OCI-LY1 (cell line): ENCODE results near the gene CHCHD3.

ENCODE experiments used
- H2AFZ ChIP-seq: fragments of 200-600 bp; sonication (generic), shearing (Covaris generic); 2 replicates; pipeline ENCODE4 v1.6.0; 2014; ENCODE audit warnings: antibody characterized with exemption, mild to moderate bottlenecking, low read length
- H3F3A ChIP-seq: fragments of 200-600 bp; sonication (generic), shearing (Covaris generic); 2 replicates; pipeline ENCODE4 v1.6.0; 2014; ENCODE audit warnings: mild to moderate bottlenecking, antibody characterized with exemption, low read length, moderate library complexity; ENCODE audit not compliant: insufficient read depth
- H3K27ac ChIP-seq: fragments of 200-600 bp; sonication (generic); 2 replicates; pipeline ENCODE4 v1.5.1; 2014; ENCODE audit warnings: low read length, mixed run types, mild to moderate bottlenecking, low read depth; ENCODE audit not compliant: poor library complexity, severe bottlenecking
- H3K27me3 ChIP-seq: fragments of 200-600 bp; sonication (generic); 2 replicates; pipeline ENCODE4 v1.6.0; 2014; ENCODE audit warnings: antibody characterized with exemption, mild to moderate bottlenecking, low read length, moderate library complexity; ENCODE audit not compliant: insufficient read depth
- H3K36me3 ChIP-seq: fragments of 200-600 bp; sonication (generic); 2 replicates; pipeline ENCODE4 v1.6.1; 2014; ENCODE audit warnings: mild to moderate bottlenecking, antibody characterized with exemption, low read length, moderate library complexity, mixed read lengths; ENCODE audit not compliant: insufficient read depth
- H3K4me1 ChIP-seq: fragments of 200-600 bp; sonication (generic); 2 replicates; pipeline ENCODE4 v1.5.1; 2014; ENCODE audit warnings: mild to moderate bottlenecking, low read length, moderate library complexity; ENCODE audit not compliant: insufficient read depth, severe bottlenecking
- H3K4me2 ChIP-seq: fragments of 200-600 bp; sonication (generic), shearing (Covaris generic); 2 replicates; pipeline ENCODE4 v1.6.1; 2014; ENCODE audit warnings: low read length
- H3K4me3 ChIP-seq: fragments of 200-600 bp; sonication (generic); 2 replicates; pipeline ENCODE4 v1.5.1; 2014; ENCODE audit warnings: low read length, low read depth, mild to moderate bottlenecking, mixed read lengths; ENCODE audit not compliant: poor library complexity, severe bottlenecking
- H3K79me2 ChIP-seq: fragments of 200-600 bp; shearing (Covaris generic); 2 replicates; pipeline ENCODE4 v1.6.1; 2016; ENCODE audit warnings: mixed run types, low read length, mixed read lengths; ENCODE audit not compliant: insufficient read depth
- H3K9ac ChIP-seq: fragments of 200-600 bp; sonication (generic), shearing (Covaris generic); 2 replicates; pipeline ENCODE4 v1.6.1; 2014; ENCODE audit warnings: mild to moderate bottlenecking, low read length, mixed read lengths
- H3K9me2 ChIP-seq: fragments of 200-600 bp; sonication (generic), shearing (Covaris generic); 2 replicates; pipeline ENCODE4 v1.6.1; 2014; ENCODE audit warnings: low read depth, mild to moderate bottlenecking, low read length, mixed read lengths
- H3K9me3 ChIP-seq: fragments of 200-600 bp; shearing (Covaris generic); 2 replicates; pipeline ENCODE4 v1.6.1; 2014; ENCODE audit warnings: low read length, mixed read lengths
- H4K20me1 ChIP-seq: fragments of 200-600 bp; sonication (generic), shearing (Covaris generic); 2 replicates; pipeline ENCODE4 v1.6.0; 2016; ENCODE audit warnings: mild to moderate bottlenecking, low read length; ENCODE audit not compliant: insufficient read depth
- CTCF ChIP-seq: fragments of 200-600 bp; sonication (generic), shearing (Covaris generic); IDR thresholded peaks from 2 replicates; pipeline ENCODE4 v1.5.1; 2017; ENCODE audit warnings: mild to moderate bottlenecking, antibody characterized with exemption, low read length, moderate library complexity, mixed read lengths
- EZH2 ChIP-seq: fragments of 200-600 bp; sonication (generic), shearing (Covaris generic); IDR thresholded peaks from 2 replicates; pipeline ENCODE4 v1.8.0; 2017; ENCODE audit warnings: borderline replicate concordance, mixed run types, mild to moderate bottlenecking, antibody characterized with exemption, low read length, moderate library complexity, mixed read lengths

Gene CHCHD3

DNA sequence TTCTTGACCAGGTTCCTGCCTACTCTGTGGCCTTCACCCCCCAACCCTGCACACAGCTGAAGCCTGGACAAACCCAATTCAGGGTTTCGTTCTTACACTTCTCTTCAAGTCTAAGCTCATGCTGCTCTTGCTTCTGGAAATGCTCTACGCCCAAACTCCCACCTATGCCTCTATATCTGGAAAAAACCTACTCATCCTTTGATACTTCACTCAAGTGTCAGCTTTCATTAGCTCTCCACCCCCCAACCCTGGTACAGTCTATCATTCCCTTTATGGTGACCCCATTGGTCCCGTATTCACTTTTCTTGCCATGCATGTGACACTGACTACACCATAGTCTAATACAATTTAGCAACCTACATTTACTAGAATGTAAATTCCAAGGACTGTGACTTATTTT is 284.7 kb downstream of the CHCHD3 start:
- no peak overlapping the region for H3K27ac ChIP-seq
- no peaks in the 10 kb centered on the region for H3K9me3 ChIP-seq
- no peak overlapping the region for H2AFZ ChIP-seq
- H3K4me1 ChIP-seq, result no peaks in the 10 kb centered on the region
- no peak overlapping the region for H3K4me2 ChIP-seq
- no peaks in the 10 kb centered on the region for H4K20me1 ChIP-seq
- no peaks in the 10 kb centered on the region for H3F3A ChIP-seq
- H3K27me3 ChIP-seq, result no peaks in the 10 kb centered on the region
- TF ChIP-seq CTCF, result no peak
- no peak for TF ChIP-seq EZH2
- H3K4me3 ChIP-seq, result no peak overlapping the region
- no peaks in the 10 kb centered on the region for H3K79me2 ChIP-seq
- H3K9me2 ChIP-seq, result no peaks in the 10 kb centered on the region
- no peak overlapping the region for H3K9ac ChIP-seq
- H3K36me3 ChIP-seq, result peaks cover 33% of the 10 kb centered on the region

DNA sequence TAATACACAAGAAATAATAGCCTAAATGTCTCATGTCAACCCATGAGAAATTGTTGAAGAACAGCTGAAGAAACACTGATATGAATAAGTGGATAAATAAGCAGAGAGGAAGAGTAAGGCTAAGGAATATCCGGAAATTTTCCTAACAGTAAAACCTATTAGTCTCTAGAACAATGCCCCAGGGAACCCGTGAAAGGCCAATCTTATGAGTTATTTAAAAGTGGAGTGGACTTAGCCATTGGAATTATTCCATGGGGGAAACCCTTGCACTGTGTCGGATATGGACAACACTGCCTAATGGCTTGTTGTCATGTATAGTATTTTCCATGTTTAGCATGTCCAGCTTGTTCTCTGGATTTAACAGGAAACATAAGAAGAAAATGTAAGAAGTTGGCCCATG is 288.4 kb downstream of the CHCHD3 start:
- Histone ChIP-seq H3K27ac (no peak overlapping the region), H3K36me3 (peaks cover 44% of the 10 kb centered on the region), H3K9ac (no peak overlapping the region), H3K9me3 (no peaks in the 10 kb centered on the region), H3K27me3 (no peaks in the 10 kb centered on the region), H3F3A (no peaks in the 10 kb centered on the region), H3K4me3 (no peak overlapping the region), H3K79me2 (no peaks in the 10 kb centered on the region), H2AFZ (no peak overlapping the region), H4K20me1 (no peaks in the 10 kb centered on the region), H3K4me2 (no peak overlapping the region), H3K9me2 (no peaks in the 10 kb centered on the region), H3K4me1 (no peaks in the 10 kb centered on the region)
- TF ChIP-seq CTCF (no peak), EZH2 (no peak)

DNA sequence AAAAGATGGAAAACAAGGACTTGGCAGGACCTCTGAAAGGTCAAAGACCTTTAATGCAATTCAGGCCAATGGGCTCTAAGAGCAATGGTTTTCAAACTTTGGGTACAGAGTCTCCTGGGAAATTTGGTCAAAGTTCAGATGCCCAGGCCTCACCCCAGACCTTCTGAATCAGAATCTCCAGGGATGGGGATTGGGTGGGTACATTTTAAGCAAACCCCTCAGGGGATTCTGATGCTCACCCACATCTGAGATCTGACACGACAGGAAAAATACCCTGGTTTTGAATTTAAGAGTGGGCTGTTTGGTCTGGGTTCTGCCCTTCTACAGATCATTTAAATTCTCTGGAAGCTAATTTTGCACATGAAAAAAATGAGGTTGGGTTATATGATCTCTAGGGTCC is 290.9 kb downstream of the CHCHD3 start:
- Histone ChIP-seq H3K9me2 (no peaks in the 10 kb centered on the region), H3K4me1 (no peaks in the 10 kb centered on the region), H3K36me3 (peaks cover 50% of the 10 kb centered on the region), H3K4me3 (no peak overlapping the region), H2AFZ (no peak overlapping the region), H3K9me3 (no peaks in the 10 kb centered on the region), H3K27me3 (no peaks in the 10 kb centered on the region), H4K20me1 (no peaks in the 10 kb centered on the region), H3F3A (no peaks in the 10 kb centered on the region), H3K9ac (no peak overlapping the region), H3K4me2 (no peak overlapping the region), H3K79me2 (no peaks in the 10 kb centered on the region), H3K27ac (no peak overlapping the region)
- no peak for TF ChIP-seq EZH2
- no peak for TF ChIP-seq CTCF
